ENCODE measurements around the gene ASCL5. TPM values are rescaled to one million over a fixed set of nuclear protein-coding genes. Genes with fewer than 3 reads are reported as not detected.

ASCL5 gene
- total and polyA plus RNA-seq, 2 donors (not counting 1 experiment from before 2014, with no cell fraction given), result not detected

- no peak overlapping the region for H3K4me3 ChIP-seq (replicated peaks in 1 of 4; ENCODE audit: control extremely low read depth in 1 of 4, insufficient read depth in 1 of 4, low read depth in 3 of 4, low read length in 4 of 4)
- H3K27ac ChIP-seq (ENCODE audit: insufficient read depth, low read length), result no peak overlapping the region
- H3K9ac ChIP-seq (ENCODE audit: insufficient read depth, low read length), result no peak overlapping the region
- no peak overlapping the region for H3K4me2 ChIP-seq (ENCODE audit: extremely low read depth, insufficient read depth, low read length)
- H3K79me2 ChIP-seq (ENCODE audit: control insufficient read depth, insufficient read depth, low read length), result no peaks in the 10 kb centered on the region
- no peaks in the 10 kb centered on the region for H3K36me3 ChIP-seq (ENCODE audit: control insufficient read depth, insufficient read depth, low read length)
- H2AFZ ChIP-seq (ENCODE audit: low read length), result no peak overlapping the region
- H3K27me3 ChIP-seq (ENCODE audit: control insufficient read depth, insufficient read depth, low read length), result peaks cover 16% of the 10 kb centered on the region
- H3K4me1 ChIP-seq (ENCODE audit: control insufficient read depth, extremely low read depth, insufficient read depth, low read length), result no peaks in the 10 kb centered on the region
- no peak for DNase-seq (ENCODE audit: low read depth in 2 of 2)
- TF ChIP-seq EZH2 (IDR thresholded peaks at IDR 0.05; ENCODE audit: low read length, missing control alignments) (no peak), CTCF (conservative IDR thresholded peaks at IDR 0.05 in 1 of 2, IDR thresholded peaks at IDR 0.05 in 1 of 2; ENCODE audit: low read depth in 1 of 2, low read length in 2 of 2) (no peak)
- H3K9me3 ChIP-seq (ENCODE audit: control insufficient read depth, insufficient read depth, low read depth, low read length), result no peaks in the 10 kb centered on the region
- H4K20me1 ChIP-seq (ENCODE audit: control insufficient read depth, extremely low read depth, insufficient read depth, low read length), result no peaks in the 10 kb centered on the region
These were observed 23.3 kb downstream of the ASCL5 start for GRCh38 chr1:201103666-201104065.

- no peaks in the 10 kb centered on the region for H3K9me3 ChIP-seq (ENCODE audit: control insufficient read depth, insufficient read depth, low read depth, low read length)
- DNase-seq (ENCODE audit: low read depth in 2 of 2), result no peak
- H3K4me3 ChIP-seq (replicated peaks in 1 of 4; ENCODE audit: control extremely low read depth in 1 of 4, insufficient read depth in 1 of 4, low read depth in 3 of 4, low read length in 4 of 4), result no peak overlapping the region
- H3K36me3 ChIP-seq (ENCODE audit: control insufficient read depth, insufficient read depth, low read length), result no peaks in the 10 kb centered on the region
- H3K4me2 ChIP-seq (ENCODE audit: extremely low read depth, insufficient read depth, low read length), result no peak overlapping the region
- no peak overlapping the region for H2AFZ ChIP-seq (ENCODE audit: low read length)
- H3K9ac ChIP-seq (ENCODE audit: insufficient read depth, low read length), result no peak overlapping the region
- peaks cover 26% of the 10 kb centered on the region for H3K27me3 ChIP-seq (ENCODE audit: control insufficient read depth, insufficient read depth, low read length)
- H3K4me1 ChIP-seq (ENCODE audit: control insufficient read depth, extremely low read depth, insufficient read depth, low read length), result no peaks in the 10 kb centered on the region
- TF ChIP-seq EZH2 (IDR thresholded peaks at IDR 0.05; ENCODE audit: low read length, missing control alignments) (no peak), CTCF (conservative IDR thresholded peaks at IDR 0.05 in 1 of 2, IDR thresholded peaks at IDR 0.05 in 1 of 2; ENCODE audit: low read depth in 1 of 2, low read length in 2 of 2) (no peak)
- no peaks in the 10 kb centered on the region for H4K20me1 ChIP-seq (ENCODE audit: control insufficient read depth, extremely low read depth, insufficient read depth, low read length)
- no peak overlapping the region for H3K27ac ChIP-seq (ENCODE audit: insufficient read depth, low read length)
- H3K79me2 ChIP-seq (ENCODE audit: control insufficient read depth, insufficient read depth, low read length), result no peaks in the 10 kb centered on the region
These were observed 26.6 kb downstream of the ASCL5 start for GRCh38 chr1:201100169-201100930.

- no peak overlapping the region for H3K4me3 ChIP-seq (replicated peaks in 1 of 4; ENCODE audit: control extremely low read depth in 1 of 4, insufficient read depth in 1 of 4, low read depth in 3 of 4, low read length in 4 of 4)
- H3K4me2 ChIP-seq (ENCODE audit: extremely low read depth, insufficient read depth, low read length), result no peak overlapping the region
- H3K4me1 ChIP-seq (ENCODE audit: control insufficient read depth, extremely low read depth, insufficient read depth, low read length), result no peaks in the 10 kb centered on the region
- no peak for DNase-seq (ENCODE audit: low read depth in 2 of 2)
- no peaks in the 10 kb centered on the region for H3K36me3 ChIP-seq (ENCODE audit: control insufficient read depth, insufficient read depth, low read length)
- no peaks in the 10 kb centered on the region for H3K79me2 ChIP-seq (ENCODE audit: control insufficient read depth, insufficient read depth, low read length)
- H4K20me1 ChIP-seq (ENCODE audit: control insufficient read depth, extremely low read depth, insufficient read depth, low read length), result no peaks in the 10 kb centered on the region
- H3K27ac ChIP-seq (ENCODE audit: insufficient read depth, low read length), result no peak overlapping the region
- H3K27me3 ChIP-seq (ENCODE audit: control insufficient read depth, insufficient read depth, low read length), result peaks cover 21% of the 10 kb centered on the region
- TF ChIP-seq EZH2 (IDR thresholded peaks at IDR 0.05; ENCODE audit: low read length, missing control alignments), result no peak
- no peak for TF ChIP-seq CTCF (conservative IDR thresholded peaks at IDR 0.05 in 1 of 2, IDR thresholded peaks at IDR 0.05 in 1 of 2; ENCODE audit: low read depth in 1 of 2, low read length in 2 of 2)
- H2AFZ ChIP-seq (ENCODE audit: low read length), result no peak overlapping the region
- no peaks in the 10 kb centered on the region for H3K9me3 ChIP-seq (ENCODE audit: control insufficient read depth, insufficient read depth, low read depth, low read length)
- no peak overlapping the region for H3K9ac ChIP-seq (ENCODE audit: insufficient read depth, low read length)
These were observed 27.8 kb downstream of the ASCL5 start for GRCh38 chr1:201098992-201099677.

Measured in fibroblast of lung (primary cell).